OCI-LY7 (cell line): Measurements from ENCODE around the gene TMPRSS6. TPM values are rescaled to one million over a fixed set of nuclear protein-coding genes. Genes with fewer than 3 reads are reported as not detected.

Source experiments
- BruUV-seq: library from RNA; stranded (reverse); fragments of 400-500 nt; replicated peaks from 2 replicates; lab custom pipeline; 2021; lab: Mats Ljungman, UMichigan
- CTCF ChIA-PET: fragments of 300-600 bp; sonication (Branson Sonifier 250); formaldehyde crosslinking; loops from one replicate; lab custom pipeline; 2022; ENCODE audit warnings: antibody characterized with exemption; ENCODE audit not compliant: unreplicated experiment; lab: Charles Lee
- POLR2A ChIA-PET: fragments of 300-600 bp; sonication (Branson Sonifier 250); formaldehyde crosslinking; loops from one replicate; lab custom pipeline; 2022; ENCODE audit warnings: antibody characterized with exemption; lab: Charles Lee
- DNase-seq: peaks from one replicate; pipeline ENCODE4 v3.0.0-alpha.2; 2015; ENCODE audit warnings: low spot score
- H2AFZ ChIP-seq: fragments of 200-600 bp; sonication (generic), shearing (Covaris generic); 2 replicates; pipeline ENCODE4 v1.6.1; 2014; ENCODE audit warnings: mild to moderate bottlenecking, antibody characterized with exemption, low read length, moderate library complexity
- H3K27ac ChIP-seq: fragments of 200-600 bp; sonication (generic); 2 replicates; pipeline ENCODE4 v1.5.1; 2014; ENCODE audit warnings: mixed run types, low read depth, mild to moderate bottlenecking, moderate library complexity, low read length, inconsistent platforms; ENCODE audit not compliant: poor library complexity, severe bottlenecking
- H3K36me3 ChIP-seq: fragments of 200-600 bp; sonication (generic); 2 replicates; pipeline ENCODE4 v1.6.1; 2014; ENCODE audit warnings: mild to moderate bottlenecking, antibody characterized with exemption, low read length, moderate library complexity, mixed read lengths; ENCODE audit not compliant: insufficient read depth
- H3K4me1 ChIP-seq: fragments of 200-600 bp; sonication (generic); 2 replicates; pipeline ENCODE4 v1.5.1; 2014; ENCODE audit warnings: mild to moderate bottlenecking, low read length; ENCODE audit not compliant: insufficient read depth, poor library complexity, severe bottlenecking
- H3K4me2 ChIP-seq: fragments of 200-600 bp; sonication (generic); 2 replicates; pipeline ENCODE4 v1.6.1; 2014; ENCODE audit warnings: mild to moderate bottlenecking, low read length
- H3K4me3 ChIP-seq: fragments of 200-600 bp; sonication (generic); 2 replicates; pipeline ENCODE4 v1.5.1; 2014; ENCODE audit warnings: mild to moderate bottlenecking, low read depth, low read length; ENCODE audit not compliant: poor library complexity, severe bottlenecking
- H3K79me2 ChIP-seq: fragments of 200-600 bp; sonication (generic); 2 replicates; pipeline ENCODE4 v1.6.1; 2016; ENCODE audit warnings: low read depth, mild to moderate bottlenecking, low read length, moderate library complexity, mixed read lengths; ENCODE audit not compliant: insufficient read depth
- H3K9me2 ChIP-seq: fragments of 200-600 bp; sonication (generic); 2 replicates; pipeline ENCODE4 v1.6.1; 2016; ENCODE audit warnings: mild to moderate bottlenecking, low read length, mixed read lengths; ENCODE audit not compliant: insufficient read depth
- H3K9me3 ChIP-seq: fragments of 200-600 bp; sonication (generic); 2 replicates; pipeline ENCODE4 v1.6.1; 2014; ENCODE audit warnings: mild to moderate bottlenecking, mixed run types, low read length, mixed read lengths
- H4K20me1 ChIP-seq: fragments of 200-600 bp; sonication (generic); 2 replicates; pipeline ENCODE4 v1.6.1; 2014; ENCODE audit warnings: mild to moderate bottlenecking, antibody characterized with exemption, low read length, moderate library complexity, mixed read lengths; ENCODE audit not compliant: insufficient read depth
- EZH2phosphoT487 ChIP-seq: fragments of 200-600 bp; sonication (generic); IDR thresholded peaks from 2 replicates; pipeline ENCODE4 v1.6.1; 2018; ENCODE audit warnings: low read depth, borderline replicate concordance, mild to moderate bottlenecking, mixed run types, antibody characterized with exemption, low read length, moderate library complexity, mixed read lengths
- intact Hi-C: fragments of 100-400 bp; cut with micrococcal nuclease; formaldehyde crosslinking; loops from one replicate; pipeline ENCODE4 v1.10.0; 2022; ENCODE audit not compliant: unreplicated experiment
- total RNA-seq, 2 experiments: library from RNA; depleted of rRNA in 1 of 2; stranded (reverse); fragments of >200 nt in 1 of 2; shearing (Covaris generic) in 1 of 2; gene quantifications; 2 replicates each; pipeline ENCODE4 v1.2.3, GENCODE V29; 2014 to 2022
- TF ChIP-seq, protein P1 (sequence below): fragments of 200-600 bp; sonication (generic); conservative IDR thresholded peaks from 2 replicates; pipeline ENCODE4 v1.5.1; 2014; ENCODE audit warnings: mild to moderate bottlenecking, antibody characterized with exemption, low read length, moderate library complexity, mixed read lengths

TMPRSS6 gene
- total RNA-seq, 2 experiments from 2014 or later: not detected

DNA sequence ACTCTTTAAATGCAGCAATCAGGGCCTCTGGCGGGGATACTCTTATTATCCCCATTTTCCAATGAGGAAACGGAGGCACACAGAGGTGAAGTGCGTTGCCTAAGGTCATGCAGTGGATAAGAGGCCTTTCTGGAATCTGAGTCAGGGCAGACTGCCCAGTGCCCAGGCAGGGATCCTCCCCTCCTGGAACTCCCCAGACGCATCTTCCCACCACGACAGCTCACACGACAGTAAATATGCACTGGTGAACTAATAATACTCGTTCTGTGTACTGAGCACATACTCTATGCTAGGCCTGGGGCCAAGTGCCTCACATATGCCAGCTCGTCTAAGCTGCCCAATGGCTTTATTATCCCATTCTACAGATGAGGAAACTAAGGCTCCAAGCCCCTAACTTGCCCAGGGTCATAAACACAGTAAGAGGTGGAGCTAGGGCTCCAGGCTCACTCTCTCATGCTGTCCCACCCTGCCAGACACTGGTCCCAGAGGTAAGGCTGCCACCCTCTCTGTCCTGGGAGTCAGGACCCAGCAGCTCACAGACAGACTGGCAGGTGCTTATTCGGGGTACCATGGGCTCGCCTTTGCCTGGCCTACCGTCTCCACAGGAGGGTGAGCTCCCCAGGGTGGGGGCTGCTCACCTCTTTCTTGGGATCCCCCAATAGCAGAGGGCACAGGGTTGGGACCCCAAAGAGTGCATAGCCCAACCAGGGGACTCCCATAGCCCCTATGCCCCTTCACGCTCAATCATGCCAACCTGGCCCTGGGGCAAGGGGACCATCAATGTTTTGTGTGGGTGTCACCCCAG lies 37.9 kb upstream of the TMPRSS6 start:
- Histone ChIP-seq H3K4me1 (no peaks in the 10 kb centered on the region), H2AFZ (no peak overlapping the region), H3K27ac (no peak overlapping the region), H3K9me3 (no peaks in the 10 kb centered on the region; the same call in 1 of the 2 replicates), H3K4me3 (no peak overlapping the region), H3K36me3 (no peaks in the 10 kb centered on the region), H3K4me2 (no peak overlapping the region), H3K79me2 (no peaks in the 10 kb centered on the region), H3K9me2 (no peaks in the 10 kb centered on the region), H4K20me1 (no peaks in the 10 kb centered on the region)
- BruUV-seq: no TSS peak
- DNase-seq: no peak
- CTCF ChIA-PET: no interaction called here
- TF ChIP-seq EZH2phosphoT487: no peak
- TF ChIP-seq, protein P1, sequence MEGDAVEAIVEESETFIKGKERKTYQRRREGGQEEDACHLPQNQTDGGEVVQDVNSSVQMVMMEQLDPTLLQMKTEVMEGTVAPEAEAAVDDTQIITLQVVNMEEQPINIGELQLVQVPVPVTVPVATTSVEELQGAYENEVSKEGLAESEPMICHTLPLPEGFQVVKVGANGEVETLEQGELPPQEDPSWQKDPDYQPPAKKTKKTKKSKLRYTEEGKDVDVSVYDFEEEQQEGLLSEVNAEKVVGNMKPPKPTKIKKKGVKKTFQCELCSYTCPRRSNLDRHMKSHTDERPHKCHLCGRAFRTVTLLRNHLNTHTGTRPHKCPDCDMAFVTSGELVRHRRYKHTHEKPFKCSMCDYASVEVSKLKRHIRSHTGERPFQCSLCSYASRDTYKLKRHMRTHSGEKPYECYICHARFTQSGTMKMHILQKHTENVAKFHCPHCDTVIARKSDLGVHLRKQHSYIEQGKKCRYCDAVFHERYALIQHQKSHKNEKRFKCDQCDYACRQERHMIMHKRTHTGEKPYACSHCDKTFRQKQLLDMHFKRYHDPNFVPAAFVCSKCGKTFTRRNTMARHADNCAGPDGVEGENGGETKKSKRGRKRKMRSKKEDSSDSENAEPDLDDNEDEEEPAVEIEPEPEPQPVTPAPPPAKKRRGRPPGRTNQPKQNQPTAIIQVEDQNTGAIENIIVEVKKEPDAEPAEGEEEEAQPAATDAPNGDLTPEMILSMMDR: no peak
- intact Hi-C loops: no loop called here
- POLR2A ChIA-PET: no interaction called here

DNA sequence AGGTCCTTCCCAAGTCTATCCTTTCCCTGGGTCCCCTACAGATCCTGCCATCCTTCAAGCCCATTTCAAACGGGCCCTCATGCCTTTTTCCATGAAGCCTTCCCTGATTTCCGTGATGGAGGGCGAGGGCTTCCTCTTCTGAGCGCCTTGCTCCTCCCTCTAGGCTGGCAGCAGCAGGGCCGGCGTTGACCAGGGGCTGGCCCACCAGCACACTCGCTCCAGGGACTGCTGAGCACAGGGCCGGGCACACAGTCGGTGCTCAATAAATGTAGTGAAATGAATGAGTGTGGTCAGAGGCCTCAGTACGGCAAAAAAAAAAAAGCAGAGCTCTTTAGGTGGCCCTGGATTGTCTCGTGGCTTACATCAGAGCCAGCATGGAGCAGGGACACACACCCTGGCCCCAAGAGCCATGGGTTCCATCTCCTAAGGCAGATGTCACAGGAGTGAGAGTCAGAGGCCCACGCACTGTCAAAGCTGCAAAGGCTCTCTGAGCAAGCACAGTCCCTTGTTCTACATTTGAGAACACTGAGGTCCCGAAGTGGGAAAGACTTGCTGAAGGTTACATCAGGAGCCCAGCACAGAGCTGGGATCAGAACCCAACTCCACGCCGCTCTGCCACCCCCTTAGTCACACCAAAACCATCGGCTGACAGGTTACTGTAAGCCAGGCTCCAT lies 37.1 kb upstream of the TMPRSS6 start:
- H3K27ac ChIP-seq: no peak overlapping the region
- no peak overlapping the region for H3K4me3 ChIP-seq

More for the DNA sequence above, 37.1 kb upstream of the TMPRSS6 start:
- no TSS peak for BruUV-seq
- intact Hi-C loops: no loop called here
- Histone ChIP-seq H4K20me1 (no peaks in the 10 kb centered on the region), H3K4me1 (no peaks in the 10 kb centered on the region), H3K79me2 (no peaks in the 10 kb centered on the region), H3K9me2 (no peaks in the 10 kb centered on the region), H3K4me2 (no peak overlapping the region), H2AFZ (no peak overlapping the region), H3K36me3 (no peaks in the 10 kb centered on the region), H3K9me3 (no peaks in the 10 kb centered on the region; the same call in 1 of the 2 replicates)
- POLR2A ChIA-PET: no interaction called here
- CTCF ChIA-PET: no interaction called here
- DNase-seq: no peak
- no peak for TF ChIP-seq EZH2phosphoT487
- TF ChIP-seq, protein P1: no peak
